GM12878 (cell line): ENCODE results near the gene TXNIP. TPM values are rescaled to one million over a fixed set of nuclear protein-coding genes. Genes with fewer than 3 reads are reported as not detected.

Experiments used
- ATAC-seq: fragments of 200-7000 bp; cut with Tn5 transposase; 3 replicates; pipeline ENCODE4 v1.9.1; 2020; ENCODE audit warnings: mild to moderate bottlenecking, moderate library complexity
- BruUV-seq: library from RNA; stranded (reverse); fragments of 400-500 nt; replicated peaks from 2 replicates; lab custom pipeline; 2021; lab: Mats Ljungman, UMichigan
- CTCF ChIA-PET: fragments of 300-600 bp; sonication (Branson Sonifier 250); formaldehyde crosslinking; extraction: SDS; loops from one replicate; lab custom pipeline; 2021; ENCODE audit warnings: inconsistent platforms; lab: Yijun Ruan, JAX
- POLR2A ChIA-PET: fragments of 350-600 bp; formaldehyde crosslinking; extraction: SDS; loops from one replicate; lab custom pipeline; 2021; ENCODE audit warnings: inconsistent platforms; lab: Charles Lee
- RAD21 ChIA-PET: fragments of 300-600 bp; sonication (Branson Sonifier 250); formaldehyde crosslinking; loops from one replicate; lab custom pipeline; 2023; ENCODE audit warnings: antibody characterized with exemption; ENCODE audit not compliant: unreplicated experiment; lab: Charles Lee
- SMC1A ChIA-PET: fragments of 300-600 bp; sonication (Branson Sonifier 250); formaldehyde crosslinking; loops from one replicate; lab custom pipeline; 2023; ENCODE audit not compliant: unreplicated experiment, uncharacterized antibody; lab: Charles Lee
- DNase-seq: peaks from one replicate; pipeline ENCODE4 v3.0.0-alpha.2; 2011; ENCODE audit warnings: low read depth, low spot score
- FAIRE-seq: peaks from 3 replicates; lab custom pipeline; 2011; peaks lifted over from hg19 to GRCh38; lab: Jason Lieb, UNC
- H2AFZ ChIP-seq: 2 replicates; pipeline ENCODE4 v1.6.0; 2011; ENCODE audit warnings: low read depth, low read length, control low read depth; ENCODE audit not compliant: control insufficient read depth
- H3K27ac ChIP-seq: 2 replicates; pipeline ENCODE4 v1.5.1; 2011; ENCODE audit warnings: control low read depth; ENCODE audit not compliant: control insufficient read depth, insufficient read depth
- H3K27me3 ChIP-seq, 2 experiments: replicated peaks in 1 of 2; 2 replicates each; pipeline versions ENCODE4 v1.6.0 to v1.6.1; 2011; ENCODE audit warnings: low read length in 1 of 2; ENCODE audit not compliant: control insufficient read depth in 2 of 2, insufficient read depth in 2 of 2
- H3K36me3 ChIP-seq, 2 experiments: 2 replicates each; pipeline ENCODE4 v1.5.1; 2011; ENCODE audit warnings: low read length in 1 of 2; ENCODE audit not compliant: control insufficient read depth in 2 of 2, insufficient read depth in 2 of 2
- H3K4me1 ChIP-seq: 2 replicates; pipeline ENCODE4 v1.6.1; 2011; ENCODE audit warnings: mild to moderate bottlenecking, low read length, moderate library complexity, mixed read lengths; ENCODE audit not compliant: control insufficient read depth, insufficient read depth
- H3K4me2 ChIP-seq: 2 replicates; pipeline ENCODE4 v1.6.0; 2011; ENCODE audit warnings: control low read depth; ENCODE audit not compliant: control insufficient read depth, insufficient read depth
- H3K4me3 ChIP-seq: fragments of 200-600 bp; sonication (generic); 2 replicates; pipeline ENCODE4 v1.5.1; 2016
- H3K79me2 ChIP-seq: 2 replicates; pipeline ENCODE4 v1.6.0; 2011; ENCODE audit warnings: low read length; ENCODE audit not compliant: control insufficient read depth, insufficient read depth
- H3K9ac ChIP-seq: 2 replicates; pipeline ENCODE4 v1.8.0; 2011; ENCODE audit warnings: low read length, control low read depth, mixed read lengths; ENCODE audit not compliant: control insufficient read depth, insufficient read depth
- H3K9me3 ChIP-seq: replicated peaks from 3 replicates; pipeline ENCODE4 v1.5.1; 2011; ENCODE audit warnings: mild to moderate bottlenecking, low read length; ENCODE audit not compliant: control insufficient read depth, insufficient read depth
- H4K20me1 ChIP-seq: 2 replicates; pipeline ENCODE4 v1.6.0; 2011; ENCODE audit not compliant: control insufficient read depth, insufficient read depth
- BRCA1 ChIP-seq: IDR thresholded peaks from 2 replicates; pipeline ENCODE4 v1.6.1; 2011; ENCODE audit warnings: low read depth, low read length, improper control_type of control experiment
- CREB1 ChIP-seq: IDR thresholded peaks from 2 replicates; pipeline ENCODE4 v1.6.1; 2012; ENCODE audit warnings: low read depth, mild to moderate bottlenecking, inconsistent platforms
- CTCF ChIP-seq, 3 experiments: IDR thresholded peaks in 2 of 3; conservative IDR thresholded peaks in 1 of 3; 2 replicates each; pipeline ENCODE4 v1.5.1; 2011; ENCODE audit warnings: low read depth in 3 of 3, low read length in 3 of 3, mild to moderate bottlenecking in 3 of 3, control low read depth in 2 of 3, moderate library complexity in 2 of 3, inconsistent platforms in 1 of 3, mixed read lengths in 1 of 3; ENCODE audit not compliant: control insufficient read depth in 2 of 3, insufficient read depth in 1 of 3; ENCODE audit errors: extremely low read depth in 1 of 3
- IKZF1 ChIP-seq: fragments of 450-650 bp; conservative IDR thresholded peaks from 2 replicates; pipeline ENCODE4 v1.6.1; 2017; ENCODE audit warnings: antibody characterized with exemption, mild to moderate bottlenecking
- RAD21 ChIP-seq: IDR thresholded peaks from 2 replicates; pipeline ENCODE4 v1.6.1; 2011; ENCODE audit warnings: mild to moderate bottlenecking, low read depth, low read length, moderate library complexity; ENCODE audit not compliant: insufficient read depth
- SMARCA5 ChIP-seq: fragments of 450-650 bp; IDR thresholded peaks from 2 replicates; pipeline ENCODE4 v1.6.1; 2017; ENCODE audit warnings: mild to moderate bottlenecking
- SP1 ChIP-seq: IDR thresholded peaks from one replicate; pipeline ENCODE4 v1.6.1; 2011; ENCODE audit warnings: low read depth, low read length
- YY1 ChIP-seq: IDR thresholded peaks from 2 replicates; pipeline ENCODE4 v1.6.1; 2011; ENCODE audit warnings: low read depth, mild to moderate bottlenecking, low read length
- ZNF207 ChIP-seq: fragments of 450-650 bp; IDR thresholded peaks from 2 replicates; pipeline ENCODE4 v1.6.1; 2014; ENCODE audit warnings: antibody characterized with exemption, mild to moderate bottlenecking, borderline replicate concordance
- ZNF384 ChIP-seq: IDR thresholded peaks from 2 replicates; pipeline ENCODE4 v1.6.1; 2012; ENCODE audit warnings: low read depth, mild to moderate bottlenecking, low read length, improper control_type of control experiment, borderline replicate concordance
- ZNF687 ChIP-seq: fragments of 450-650 bp; IDR thresholded peaks from 2 replicates; pipeline ENCODE4 v1.6.1; 2017; ENCODE audit warnings: mild to moderate bottlenecking, moderate library complexity
- ZZZ3 ChIP-seq: IDR thresholded peaks from 2 replicates; pipeline ENCODE4 v1.6.1; 2011; ENCODE audit warnings: low read depth; ENCODE audit not compliant: control insufficient read depth, insufficient read length
- WGBS: methylation state at CpG from one replicate; pipeline ENCODE4 v1.1.6; 2016; ENCODE audit warnings: low lambda C conversion rate; ENCODE audit not compliant: insufficient replicate concordance, insufficient coverage; ENCODE audit errors: missing lambda C conversion rate; 5-methylcytosine and 5-hydroxymethylcytosine counted together
- in situ Hi-C: fragments of 300-500 bp; cut with MboI; formaldehyde crosslinking; loops from 9 replicates; pipeline ENCODE4 v1.14.3; 2018; ENCODE audit warnings: mixed read lengths
- intact Hi-C: fragments of 100-400 bp; cut with micrococcal nuclease; formaldehyde crosslinking; loops from one replicate; pipeline ENCODE4 v1.14.2; 2022; ENCODE audit not compliant: unreplicated experiment
- polyA plus RNA-seq, 11 experiments: library from polyadenylated mRNA; depleted of rRNA in 4 of 11; unstranded in 6 of 11; stranded (reverse) in 5 of 11; fragments of >200 nt; fragmentation: Nextera tagmentation in 4 of 11; fragmentation: Illumina TruSeq in 1 of 11; extraction: Ambion mirVana in 4 of 11; extraction: Trizol in 1 of 11; gene quantifications; 1 replicate in 1 of 11; 2 replicates in 10 of 11; pipeline versions ENCODE4 v1.2.1 to v1.2.3, GENCODE V29; 2011 to 2016; ENCODE audit warnings: inconsistent platforms in 2 of 11, missing spikeins in 2 of 11, low read depth in 1 of 11
- total RNA-seq, 4 experiments: library from RNA; depleted of rRNA in 3 of 4; stranded (reverse); fragments of >200 nt in 3 of 4; fragmentation: Illumina TruSeq in 1 of 4; extraction: Trizol in 1 of 4; gene quantifications; 2 replicates each; pipeline versions ENCODE4 v1.2.1 to v1.2.3, GENCODE V29; 2013 to 2021
- TF ChIP-seq, protein P1 (sequence below): fragments of 450-650 bp; IDR thresholded peaks from 2 replicates; pipeline ENCODE4 v1.6.1; 2017; ENCODE audit warnings: mild to moderate bottlenecking, moderate library complexity

The TXNIP gene
- total and polyA plus RNA-seq, 10 of the 15 experiments (the other 5 are each of a cell fraction or from before 2014, with no cell fraction given): 48.7 to 133 (median 107) TPM

DNA sequence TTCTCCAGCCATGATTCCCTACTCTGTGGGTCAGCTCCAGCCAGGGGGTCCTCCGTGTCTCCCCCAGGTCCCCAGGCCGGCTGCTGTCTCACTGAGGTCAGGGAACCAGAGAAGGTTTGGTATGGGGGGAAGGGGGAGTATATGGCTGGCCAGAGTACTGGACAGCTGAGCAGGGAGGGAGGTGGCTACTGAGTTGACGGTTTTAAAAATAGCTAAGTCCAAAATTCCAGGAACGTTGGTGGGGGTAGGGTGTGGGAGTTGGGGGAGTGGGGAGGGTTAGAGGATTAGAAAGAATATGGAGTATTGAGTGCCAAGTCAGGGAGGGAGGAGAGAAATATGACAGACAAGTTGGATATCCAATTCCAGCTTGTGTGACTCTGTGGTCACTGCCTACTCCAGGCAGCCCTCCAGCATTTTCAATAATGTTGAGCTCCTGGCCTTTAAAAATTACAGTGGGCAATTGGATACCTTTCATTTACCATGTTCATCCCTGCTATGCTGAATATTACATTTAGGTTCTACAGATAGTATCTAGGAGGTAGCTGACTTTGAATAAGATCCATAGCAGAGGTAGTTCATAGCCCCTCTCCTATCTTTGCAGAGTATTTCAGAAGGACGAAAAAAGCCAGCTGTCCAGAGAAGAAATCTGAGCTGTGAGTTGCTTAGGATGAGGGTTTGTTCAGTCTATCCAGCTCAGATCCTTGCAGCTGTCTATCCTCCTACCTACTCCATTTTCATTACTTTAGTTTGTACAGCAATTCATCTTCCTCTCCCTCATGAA, 25.4 kb upstream of the TXNIP start, which contains the start of gene HJV:
HJV (minus strand) TSS at position 114 of the 781 bp plus-strand sequence. CDS start 1,504 bp downstream, outside the sequence.
- Histone ChIP-seq H3K27ac (no peak within 1 kb of the TSS), H2AFZ (no peak within 1 kb of the TSS), H3K36me3 (no peaks in the 10 kb centered on the region), H3K4me3 (no peak within 1 kb of the TSS), H3K4me1 (no peaks in the 10 kb centered on the region), H3K9me3 (no peaks in the 10 kb centered on the region), H3K9ac (no peak within 1 kb of the TSS), H4K20me1 (no peaks in the 10 kb centered on the region), H3K27me3 (peaks cover 4 to 9% of the 10 kb centered on the region in 2 experiments; a peak in 3 of 4 replicates), H3K4me2 (no peak within 1 kb of the TSS), H3K79me2 (no peaks in the 10 kb centered on the region)
- ChIA-PET SMC1A (interaction anchor here (1.1 to 2.4 kb wide), 4 partner anchors 10 to 130 kb away, joined by 3 to 21 read pairs (median 5); partner anchors contain the start of genes ANKRD34A and POLR3GL), CTCF (interaction anchor here (0.7 to 2.6 kb wide), 7 partner anchors 10 to 175 kb away, joined by 3 to 16 read pairs (median 4); partner anchors contain the start of gene RBM8A), POLR2A (interaction anchor here (0.6 to 1.4 kb wide), 2 partner anchors 13 to 67 kb away, joined by 3 read pairs; no protein-coding TSS in a partner anchor), RAD21 (interaction anchor here (1.1 kb wide), 1 partner anchor 163 kb away, joined by 3 read pairs; the partner anchor contains the start of gene PIAS3)
- no peak for DNase-seq
- in situ Hi-C loops: no loop called here
- BruUV-seq: no TSS peak
- intact Hi-C loops: no loop called here
- ATAC-seq: no peak
- no peak for FAIRE-seq
- 0% methylated on average over 3 of the region's 5 CpGs for WGBS
- no peak for TF ChIP-seq ZNF687
- no peak for TF ChIP-seq RAD21
- TF ChIP-seq CREB1: no peak
- no peak for TF ChIP-seq ZNF207
- TF ChIP-seq ZZZ3: no peak
- no peak for TF ChIP-seq IKZF1
- TF ChIP-seq ZNF384: no peak
- TF ChIP-seq CTCF (IDR thresholded peaks at IDR 0.05 in 2 of 3, conservative IDR thresholded peaks at IDR 0.05 in 1 of 3; ENCODE audit: control insufficient read depth in 2 of 3, extremely low read depth in 1 of 3, insufficient read depth in 1 of 3, low read depth in 3 of 3, low read length in 3 of 3): no peak
- TF ChIP-seq, protein P1, sequence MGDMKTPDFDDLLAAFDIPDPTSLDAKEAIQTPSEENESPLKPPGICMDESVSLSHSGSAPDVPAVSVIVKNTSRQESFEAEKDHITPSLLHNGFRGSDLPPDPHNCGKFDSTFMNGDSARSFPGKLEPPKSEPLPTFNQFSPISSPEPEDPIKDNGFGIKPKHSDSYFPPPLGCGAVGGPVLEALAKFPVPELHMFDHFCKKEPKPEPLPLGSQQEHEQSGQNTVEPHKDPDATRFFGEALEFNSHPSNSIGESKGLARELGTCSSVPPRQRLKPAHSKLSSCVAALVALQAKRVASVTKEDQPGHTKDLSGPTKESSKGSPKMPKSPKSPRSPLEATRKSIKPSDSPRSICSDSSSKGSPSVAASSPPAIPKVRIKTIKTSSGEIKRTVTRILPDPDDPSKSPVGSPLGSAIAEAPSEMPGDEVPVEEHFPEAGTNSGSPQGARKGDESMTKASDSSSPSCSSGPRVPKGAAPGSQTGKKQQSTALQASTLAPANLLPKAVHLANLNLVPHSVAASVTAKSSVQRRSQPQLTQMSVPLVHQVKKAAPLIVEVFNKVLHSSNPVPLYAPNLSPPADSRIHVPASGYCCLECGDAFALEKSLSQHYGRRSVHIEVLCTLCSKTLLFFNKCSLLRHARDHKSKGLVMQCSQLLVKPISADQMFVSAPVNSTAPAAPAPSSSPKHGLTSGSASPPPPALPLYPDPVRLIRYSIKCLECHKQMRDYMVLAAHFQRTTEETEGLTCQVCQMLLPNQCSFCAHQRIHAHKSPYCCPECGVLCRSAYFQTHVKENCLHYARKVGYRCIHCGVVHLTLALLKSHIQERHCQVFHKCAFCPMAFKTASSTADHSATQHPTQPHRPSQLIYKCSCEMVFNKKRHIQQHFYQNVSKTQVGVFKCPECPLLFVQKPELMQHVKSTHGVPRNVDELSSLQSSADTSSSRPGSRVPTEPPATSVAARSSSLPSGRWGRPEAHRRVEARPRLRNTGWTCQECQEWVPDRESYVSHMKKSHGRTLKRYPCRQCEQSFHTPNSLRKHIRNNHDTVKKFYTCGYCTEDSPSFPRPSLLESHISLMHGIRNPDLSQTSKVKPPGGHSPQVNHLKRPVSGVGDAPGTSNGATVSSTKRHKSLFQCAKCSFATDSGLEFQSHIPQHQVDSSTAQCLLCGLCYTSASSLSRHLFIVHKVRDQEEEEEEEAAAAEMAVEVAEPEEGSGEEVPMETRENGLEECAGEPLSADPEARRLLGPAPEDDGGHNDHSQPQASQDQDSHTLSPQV: no peak
- TF ChIP-seq YY1: no peak
- TF ChIP-seq SMARCA5: no peak
- no peak for TF ChIP-seq SP1
- TF ChIP-seq BRCA1: no peak
